OCI-LY7 (cell line): ENCODE results near the gene GALNT10. TPM values are rescaled to one million over a fixed set of nuclear protein-coding genes. Genes with fewer than 3 reads are reported as not detected.

ENCODE experiments used
- BruUV-seq: library from RNA; stranded (reverse); fragments of 400-500 nt; replicated peaks from 2 replicates; lab custom pipeline; 2021; lab: Mats Ljungman, UMichigan
- CTCF ChIA-PET: fragments of 300-600 bp; sonication (Branson Sonifier 250); formaldehyde crosslinking; loops from one replicate; lab custom pipeline; 2022; ENCODE audit warnings: antibody characterized with exemption; ENCODE audit not compliant: unreplicated experiment; lab: Charles Lee
- POLR2A ChIA-PET: fragments of 300-600 bp; sonication (Branson Sonifier 250); formaldehyde crosslinking; loops from one replicate; lab custom pipeline; 2022; ENCODE audit warnings: antibody characterized with exemption; lab: Charles Lee
- DNase-seq: peaks from one replicate; pipeline ENCODE4 v3.0.0-alpha.2; 2015; ENCODE audit warnings: low spot score
- H2AFZ ChIP-seq: fragments of 200-600 bp; sonication (generic), shearing (Covaris generic); 2 replicates; pipeline ENCODE4 v1.6.1; 2014; ENCODE audit warnings: mild to moderate bottlenecking, antibody characterized with exemption, low read length, moderate library complexity
- H3K27ac ChIP-seq: fragments of 200-600 bp; sonication (generic); 2 replicates; pipeline ENCODE4 v1.5.1; 2014; ENCODE audit warnings: mixed run types, low read depth, mild to moderate bottlenecking, moderate library complexity, low read length, inconsistent platforms; ENCODE audit not compliant: poor library complexity, severe bottlenecking
- H3K36me3 ChIP-seq: fragments of 200-600 bp; sonication (generic); 2 replicates; pipeline ENCODE4 v1.6.1; 2014; ENCODE audit warnings: mild to moderate bottlenecking, antibody characterized with exemption, low read length, moderate library complexity, mixed read lengths; ENCODE audit not compliant: insufficient read depth
- H3K4me1 ChIP-seq: fragments of 200-600 bp; sonication (generic); 2 replicates; pipeline ENCODE4 v1.5.1; 2014; ENCODE audit warnings: mild to moderate bottlenecking, low read length; ENCODE audit not compliant: insufficient read depth, poor library complexity, severe bottlenecking
- H3K4me2 ChIP-seq: fragments of 200-600 bp; sonication (generic); 2 replicates; pipeline ENCODE4 v1.6.1; 2014; ENCODE audit warnings: mild to moderate bottlenecking, low read length
- H3K4me3 ChIP-seq: fragments of 200-600 bp; sonication (generic); 2 replicates; pipeline ENCODE4 v1.5.1; 2014; ENCODE audit warnings: mild to moderate bottlenecking, low read depth, low read length; ENCODE audit not compliant: poor library complexity, severe bottlenecking
- H3K79me2 ChIP-seq: fragments of 200-600 bp; sonication (generic); 2 replicates; pipeline ENCODE4 v1.6.1; 2016; ENCODE audit warnings: low read depth, mild to moderate bottlenecking, low read length, moderate library complexity, mixed read lengths; ENCODE audit not compliant: insufficient read depth
- H3K9me2 ChIP-seq: fragments of 200-600 bp; sonication (generic); 2 replicates; pipeline ENCODE4 v1.6.1; 2016; ENCODE audit warnings: mild to moderate bottlenecking, low read length, mixed read lengths; ENCODE audit not compliant: insufficient read depth
- H3K9me3 ChIP-seq: fragments of 200-600 bp; sonication (generic); 2 replicates; pipeline ENCODE4 v1.6.1; 2014; ENCODE audit warnings: mild to moderate bottlenecking, mixed run types, low read length, mixed read lengths
- H4K20me1 ChIP-seq: fragments of 200-600 bp; sonication (generic); 2 replicates; pipeline ENCODE4 v1.6.1; 2014; ENCODE audit warnings: mild to moderate bottlenecking, antibody characterized with exemption, low read length, moderate library complexity, mixed read lengths; ENCODE audit not compliant: insufficient read depth
- CTCF ChIP-seq: fragments of 200-600 bp; sonication (generic); conservative IDR thresholded peaks from 2 replicates; pipeline ENCODE4 v1.5.1; 2014; ENCODE audit warnings: mild to moderate bottlenecking, antibody characterized with exemption, low read length, moderate library complexity, mixed read lengths
- EZH2phosphoT487 ChIP-seq: fragments of 200-600 bp; sonication (generic); IDR thresholded peaks from 2 replicates; pipeline ENCODE4 v1.6.1; 2018; ENCODE audit warnings: low read depth, borderline replicate concordance, mild to moderate bottlenecking, mixed run types, antibody characterized with exemption, low read length, moderate library complexity, mixed read lengths
- intact Hi-C: fragments of 100-400 bp; cut with micrococcal nuclease; formaldehyde crosslinking; loops from one replicate; pipeline ENCODE4 v1.10.0; 2022; ENCODE audit not compliant: unreplicated experiment
- total RNA-seq, 2 experiments: library from RNA; depleted of rRNA in 1 of 2; stranded (reverse); fragments of >200 nt in 1 of 2; shearing (Covaris generic) in 1 of 2; gene quantifications; 2 replicates each; pipeline ENCODE4 v1.2.3, GENCODE V29; 2014 to 2022

Gene GALNT10
- total RNA-seq, 2 experiments from 2014 or later, result 7.3 to 20.6 TPM

DNA sequence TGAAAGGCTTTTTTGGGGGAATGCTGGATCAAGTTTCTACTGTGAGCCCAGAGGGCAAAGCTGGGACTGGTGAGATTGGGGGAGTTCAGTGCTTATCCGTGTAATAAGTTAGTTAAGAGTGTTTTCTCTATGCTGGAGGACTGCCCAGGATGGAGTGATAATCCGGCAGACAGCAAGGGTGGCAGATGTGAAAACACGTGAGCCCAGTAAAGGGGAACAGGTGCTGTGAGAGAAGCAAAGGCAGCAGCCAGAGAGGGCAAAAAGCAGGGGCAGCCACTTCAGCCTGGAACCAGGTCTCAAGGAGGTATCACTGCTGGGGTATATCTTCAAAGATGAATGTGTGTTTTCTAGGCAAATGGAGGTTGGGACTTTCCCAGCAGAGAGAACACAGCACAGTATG is 53.9 kb downstream of the GALNT10 start:
- Histone ChIP-seq H3K36me3 (no peaks in the 10 kb centered on the region), H3K4me3 (no peak overlapping the region), H4K20me1 (no peaks in the 10 kb centered on the region), H3K79me2 (no peaks in the 10 kb centered on the region), H3K9me2 (no peaks in the 10 kb centered on the region), H3K27ac (no peak overlapping the region), H3K4me1 (peaks cover 3% of the 10 kb centered on the region), H3K9me3 (no peaks in the 10 kb centered on the region), H2AFZ (no peak overlapping the region), H3K4me2 (no peak overlapping the region)
- no peak for TF ChIP-seq EZH2phosphoT487
- no peak for TF ChIP-seq CTCF
- no TSS peak for BruUV-seq
- POLR2A ChIA-PET, result no interaction called here
- intact Hi-C loops, result no loop called here
- CTCF ChIA-PET, result no interaction called here
- DNase-seq, result no peak

GRCh38 chr5:154248691-154249090 is 58.2 kb downstream of the GALNT10 start:
- Histone ChIP-seq H3K36me3 (no peaks in the 10 kb centered on the region), H3K27ac (no peak overlapping the region), H4K20me1 (no peaks in the 10 kb centered on the region), H3K9me3 (no peaks in the 10 kb centered on the region), H3K4me3 (no peak overlapping the region), H3K4me1 (no peaks in the 10 kb centered on the region), H3K4me2 (no peak overlapping the region), H3K79me2 (no peaks in the 10 kb centered on the region), H3K9me2 (no peaks in the 10 kb centered on the region), H2AFZ (no peak overlapping the region)
- CTCF ChIA-PET, result no interaction called here
- POLR2A ChIA-PET, result no interaction called here
- BruUV-seq, result no TSS peak
- TF ChIP-seq CTCF (no peak), EZH2phosphoT487 (no peak)
- DNase-seq, result no peak
- intact Hi-C loops, result no loop called here

DNA sequence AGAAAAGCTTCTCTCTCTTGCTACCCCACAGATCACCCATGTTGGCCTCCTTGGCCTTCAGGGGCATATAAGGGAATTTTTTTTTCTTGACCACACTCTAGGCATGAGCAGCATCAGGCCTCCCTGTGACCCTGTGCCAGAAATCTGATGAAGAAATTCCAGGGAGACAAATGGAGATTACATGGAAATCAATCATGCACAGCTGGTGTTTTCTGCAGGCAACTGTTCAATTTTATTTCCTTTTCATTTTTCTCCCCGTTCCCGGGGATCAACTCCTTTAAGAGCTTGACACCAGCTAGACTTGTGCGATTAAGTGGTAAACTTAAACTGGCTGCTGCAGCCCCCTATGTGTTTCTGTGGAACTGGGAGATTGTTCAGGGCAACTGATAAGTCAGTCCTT is 59.3 kb downstream of the GALNT10 start:
- H2AFZ ChIP-seq, result no peak overlapping the region
- no peaks in the 10 kb centered on the region for H3K36me3 ChIP-seq
- H4K20me1 ChIP-seq, result no peaks in the 10 kb centered on the region
- no peak overlapping the region for H3K27ac ChIP-seq
- POLR2A ChIA-PET, result no interaction called here
- no peaks in the 10 kb centered on the region for H3K9me2 ChIP-seq
- no peak for DNase-seq
- H3K4me2 ChIP-seq, result no peak overlapping the region
- no peaks in the 10 kb centered on the region for H3K4me1 ChIP-seq
- H3K4me3 ChIP-seq, result no peak overlapping the region
- BruUV-seq, result no TSS peak
- H3K9me3 ChIP-seq, result no peaks in the 10 kb centered on the region
- H3K79me2 ChIP-seq, result no peaks in the 10 kb centered on the region
- TF ChIP-seq EZH2phosphoT487 (no peak), CTCF (no peak)
- intact Hi-C loops, result no loop called here
- CTCF ChIA-PET, result no interaction called here
